Measurements from ENCODE around the gene VWA5B2. TPM values are rescaled to one million over a fixed set of nuclear protein-coding genes. Genes with fewer than 3 reads are reported as not detected.

The VWA5B2 gene
- total RNA-seq, 4 donors from 2014 or later: 0.83 to 9.1 (median 6.9) TPM

GRCh38 chr3:184233127-184233843 is 3.9 kb downstream of the VWA5B2 start:
- TF ChIP-seq POLR2A (IDR thresholded peaks at IDR 0.05): no peak
- no peak for TF ChIP-seq CTCF (IDR thresholded peaks at IDR 0.05)
- Histone ChIP-seq H3K27ac (no peak overlapping the region), H3K4me1 (peaks cover 0 to 22% (median 20%) of the 10 kb centered on the region in 4 donors), H3K4me3 (no peak overlapping the region), H3K36me3 (no peaks in the 10 kb centered on the region), H3K9me3 (no peaks in the 10 kb centered on the region), H3K27me3 (peaks cover 0 to 24% of the 10 kb centered on the region in 2 donors)
- no peak for DNase-seq

GRCh38 chr3:184234224-184234623 is 4.8 kb downstream of the VWA5B2 start:
- Histone ChIP-seq H3K27me3 (peaks cover 0 to 23% of the 10 kb centered on the region in 2 donors), H3K4me3 (no peak overlapping the region), H3K27ac (no peak overlapping the region), H3K36me3 (no peaks in the 10 kb centered on the region), H3K9me3 (no peaks in the 10 kb centered on the region), H3K4me1 (peaks cover 0 to 18% (median 15%) of the 10 kb centered on the region in 4 donors)
- DNase-seq: no peak
- no peak for TF ChIP-seq POLR2A (IDR thresholded peaks at IDR 0.05)

- no peak overlapping the region for H3K27ac ChIP-seq
- H3K4me1 ChIP-seq: peaks cover 0 to 12% (median 12%) of the 10 kb centered on the region in 4 donors
- peaks cover 0 to 17% of the 10 kb centered on the region in 2 donors for H3K27me3 ChIP-seq
- no peaks in the 10 kb centered on the region for H3K9me3 ChIP-seq
- no peaks in the 10 kb centered on the region for H3K36me3 ChIP-seq
- no peak overlapping the region for H3K4me3 ChIP-seq
- TF ChIP-seq POLR2A (IDR thresholded peaks at IDR 0.05) (no peak), CTCF (IDR thresholded peaks at IDR 0.05) (no peak)
- DNase-seq: no peak
Observed at GRCh38 chr3:184234671-184235380, 5.4 kb downstream of the VWA5B2 start.

- no peak for TF ChIP-seq CTCF (IDR thresholded peaks at IDR 0.05)
- no peak for TF ChIP-seq POLR2A (IDR thresholded peaks at IDR 0.05)
- Histone ChIP-seq H3K4me1 (peaks cover 0 to 6% (median 5%) of the 10 kb centered on the region in 4 donors), H3K4me3 (no peak overlapping the region), H3K27ac (no peak overlapping the region), H3K36me3 (no peaks in the 10 kb centered on the region), H3K9me3 (no peaks in the 10 kb centered on the region), H3K27me3 (peaks cover 0 to 10% of the 10 kb centered on the region in 2 donors)
- no peak for DNase-seq
Observed at GRCh38 chr3:184235381-184236032, 6.1 kb downstream of the VWA5B2 start.

GRCh38 chr3:184236033-184236410 is 6.6 kb downstream of the VWA5B2 start:
- peaks cover 0 to 5% of the 10 kb centered on the region in 2 donors for H3K27me3 ChIP-seq
- no peaks in the 10 kb centered on the region for H3K9me3 ChIP-seq
- no peak overlapping the region for H3K27ac ChIP-seq
- DNase-seq: no peak
- TF ChIP-seq CTCF (IDR thresholded peaks at IDR 0.05) (no peak), POLR2A (IDR thresholded peaks at IDR 0.05) (no peak)
- H3K4me1 ChIP-seq: peaks cover 0 to 2% (median under 1%) of the 10 kb centered on the region in 4 donors
- no peaks in the 10 kb centered on the region for H3K36me3 ChIP-seq
- H3K4me3 ChIP-seq: no peak overlapping the region

GRCh38 chr3:184236636-184237035 is 7.3 kb downstream of the VWA5B2 start:
- Histone ChIP-seq H3K36me3 (no peaks in the 10 kb centered on the region), H3K4me3 (no peak overlapping the region), H3K27ac (no peak overlapping the region), H3K27me3 (no peaks in the 10 kb centered on the region), H3K9me3 (no peaks in the 10 kb centered on the region), H3K4me1 (peaks cover 0 to 8% (median 0%) of the 10 kb centered on the region in 4 donors)
- TF ChIP-seq POLR2A (IDR thresholded peaks at IDR 0.05) (no peak), CTCF (IDR thresholded peaks at IDR 0.05) (no peak)
- DNase-seq: no peak
